Neural cell (in vitro differentiated cells): Measurements from ENCODE around the gene HDAC4. TPM values are rescaled to one million over a fixed set of nuclear protein-coding genes. Genes with fewer than 3 reads are reported as not detected.

Experiments used
- H2AFZ ChIP-seq: fragments of 200-600, 300-800 bp; sonication (generic), shearing (Covaris generic); 2 replicates; pipeline ENCODE4 v1.6.0; 2014; ENCODE audit warnings: low read depth, mild to moderate bottlenecking, antibody characterized with exemption, low read length, moderate library complexity
- H3F3A ChIP-seq: fragments of 200-600 bp; shearing (Covaris generic); 2 replicates; pipeline ENCODE4 v1.6.1; 2016; ENCODE audit warnings: mild to moderate bottlenecking, moderate library complexity, mixed read lengths, antibody characterized with exemption, low read length; ENCODE audit not compliant: insufficient read depth, poor library complexity, severe bottlenecking
- H3K27ac ChIP-seq: fragments of 200-600, 300-800 bp; sonication (generic), shearing (Covaris generic); 2 replicates; pipeline ENCODE4 v1.5.1; 2014; ENCODE audit warnings: mild to moderate bottlenecking, low read length, moderate library complexity
- H3K27me3 ChIP-seq: fragments of 300-800, 200-600 bp; sonication (generic), shearing (Covaris generic); 2 replicates; pipeline ENCODE4 v1.6.0; 2014; ENCODE audit warnings: mild to moderate bottlenecking, low read depth, low read length, moderate library complexity; ENCODE audit not compliant: insufficient read depth
- H3K36me3 ChIP-seq: fragments of 300-800, 200-600 bp; sonication (generic), shearing (Covaris generic); 2 replicates; pipeline ENCODE4 v1.5.1; 2014; ENCODE audit warnings: mild to moderate bottlenecking, antibody characterized with exemption, low read length, moderate library complexity; ENCODE audit not compliant: insufficient read depth
- H3K4me2 ChIP-seq: fragments of 300-800, 200-600 bp; sonication (generic), shearing (Covaris generic); 2 replicates; pipeline ENCODE4 v1.6.0; 2014; ENCODE audit warnings: mild to moderate bottlenecking, low read length
- H3K4me3 ChIP-seq: fragments of 300-800, 200-600 bp; sonication (generic), shearing (Covaris generic); 2 replicates; pipeline ENCODE4 v1.5.1; 2014; ENCODE audit warnings: mild to moderate bottlenecking, low read length, moderate library complexity
- H3K79me2 ChIP-seq: fragments of 200-600 bp; shearing (Covaris generic); replicated peaks from 2 replicates; pipeline ENCODE4 v1.6.0; 2014; ENCODE audit warnings: mild to moderate bottlenecking, low read length, moderate library complexity; ENCODE audit not compliant: insufficient read depth
- H3K9ac ChIP-seq: fragments of 300-800, 200-600 bp; sonication (generic), shearing (Covaris generic); 2 replicates; pipeline ENCODE4 v1.6.1; 2016; ENCODE audit warnings: mild to moderate bottlenecking, low read length, mixed read lengths
- H3K9me2 ChIP-seq: fragments of 200-600 bp; shearing (Covaris generic); 2 replicates; pipeline ENCODE4 v1.6.1; 2016; ENCODE audit warnings: mild to moderate bottlenecking, low read length, mixed read lengths; ENCODE audit not compliant: insufficient read depth
- H3K9me3 ChIP-seq: fragments of 200-600, 300-800 bp; sonication (generic), shearing (Covaris generic); 2 replicates; pipeline ENCODE4 v1.6.1; 2016; ENCODE audit warnings: mild to moderate bottlenecking, mixed run types, low read length, moderate library complexity, mixed read lengths
- H4K20me1 ChIP-seq: fragments of 200-600 bp; shearing (Covaris generic); 2 replicates; pipeline ENCODE4 v1.6.1; 2016; ENCODE audit warnings: mild to moderate bottlenecking, mixed run types; ENCODE audit not compliant: insufficient read depth
- EP300 ChIP-seq: fragments of 450-650 bp; conservative IDR thresholded peaks from 2 replicates; pipeline ENCODE4 v1.6.1; 2014; ENCODE audit warnings: antibody characterized with exemption, mild to moderate bottlenecking, moderate library complexity; ENCODE audit not compliant: poor library complexity, severe bottlenecking
- EZH2 ChIP-seq: fragments of 200-600, 300-800 bp; shearing (Covaris generic), sonication (generic); IDR thresholded peaks from 2 replicates; pipeline ENCODE4 v1.6.1; 2014; ENCODE audit warnings: antibody characterized with exemption, low read length, borderline replicate concordance, mild to moderate bottlenecking; ENCODE audit not compliant: insufficient read depth, poor library complexity, severe bottlenecking
- MXI1 ChIP-seq: fragments of 450-650 bp; conservative IDR thresholded peaks from 2 replicates; pipeline ENCODE4 v1.6.1; 2014; ENCODE audit warnings: antibody characterized with exemption, mild to moderate bottlenecking; ENCODE audit not compliant: poor library complexity, severe bottlenecking
- POLR2AphosphoS5 ChIP-seq: IDR thresholded peaks from 2 replicates; pipeline ENCODE4 v1.6.1; 2012
- RAD21 ChIP-seq: fragments of 450-650 bp; conservative IDR thresholded peaks from 2 replicates; pipeline ENCODE4 v1.6.1; 2014; ENCODE audit warnings: antibody characterized with exemption, mild to moderate bottlenecking, moderate library complexity
- SMC3 ChIP-seq: fragments of 450-650 bp; conservative IDR thresholded peaks from 2 replicates; pipeline ENCODE4 v1.6.1; 2014; ENCODE audit warnings: antibody characterized with exemption, mild to moderate bottlenecking, moderate library complexity; ENCODE audit not compliant: poor library complexity
- TAF1 ChIP-seq: IDR thresholded peaks from 2 replicates; pipeline ENCODE4 v1.6.1; 2012; ENCODE audit warnings: low read depth
- polyA plus RNA-seq: library from polyadenylated mRNA; depleted of rRNA; stranded (reverse); fragments of >200 nt; gene quantifications from 2 replicates; pipeline ENCODE4 v1.2.3, GENCODE V29; 2014
- TF ChIP-seq, protein P1 (sequence below): fragments of 450-650 bp; IDR thresholded peaks from 2 replicates; pipeline ENCODE4 v1.5.1; 2014; ENCODE audit warnings: antibody characterized with exemption, mild to moderate bottlenecking, moderate library complexity; ENCODE audit not compliant: poor library complexity, severe bottlenecking
- TF ChIP-seq, protein P2 (sequence below): IDR thresholded peaks from 2 replicates; pipeline ENCODE4 v1.6.1; 2012; ENCODE audit warnings: borderline replicate concordance

HDAC4 gene
- polyA plus RNA-seq, 1 donor from 2014 or later, result 3.4 TPM

DNA sequence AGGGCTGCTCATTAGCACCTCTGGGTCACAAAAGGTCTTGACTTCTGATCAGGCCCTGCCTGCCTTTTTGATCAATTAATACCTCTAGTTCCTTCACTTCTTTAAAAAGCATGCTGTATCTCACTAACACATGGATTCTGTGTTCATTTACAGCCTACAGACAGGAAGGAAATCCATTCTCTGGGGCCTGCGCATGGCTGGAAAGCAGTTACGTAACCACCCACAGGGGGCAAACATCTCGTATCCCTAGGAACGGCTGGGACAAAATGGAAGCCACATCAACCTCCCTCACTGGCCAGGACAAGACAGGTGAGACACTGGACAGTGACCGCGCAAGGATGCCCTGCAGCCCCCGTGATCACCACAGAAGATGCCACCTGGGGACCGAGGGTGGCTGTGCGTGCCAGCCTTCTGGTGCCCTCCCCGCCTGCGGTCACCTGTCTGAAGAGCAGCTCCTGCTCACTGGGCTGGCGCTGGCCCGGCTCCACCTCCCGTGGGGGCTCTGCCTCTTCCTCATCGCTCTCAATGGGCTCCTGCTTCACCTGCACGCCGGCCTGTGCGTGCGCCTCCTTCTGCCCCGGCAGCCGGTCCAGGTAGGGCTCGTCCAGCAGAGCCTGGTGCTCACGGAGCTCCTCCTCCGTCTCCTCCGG, 286.1 kb downstream of the HDAC4 start:
- Histone ChIP-seq H3K27ac (no peak overlapping the region), H3K4me3 (no peak overlapping the region), H3K36me3 (no peaks in the 10 kb centered on the region), H3K9ac (no peak overlapping the region), H3K9me2 (no peaks in the 10 kb centered on the region), H3K79me2 (no peaks in the 10 kb centered on the region), H3K4me2 (no peak overlapping the region), H3F3A (no peaks in the 10 kb centered on the region), H2AFZ (no peak overlapping the region), H3K9me3 (no peaks in the 10 kb centered on the region), H3K27me3 (no peaks in the 10 kb centered on the region), H4K20me1 (no peaks in the 10 kb centered on the region)
- TF ChIP-seq EZH2 (no peak), MXI1 (no peak), RAD21 (no peak), SMC3 (no peak), POLR2AphosphoS5 (no peak), TAF1 (no peak), EP300 (no peak)
- TF ChIP-seq, protein P1, sequence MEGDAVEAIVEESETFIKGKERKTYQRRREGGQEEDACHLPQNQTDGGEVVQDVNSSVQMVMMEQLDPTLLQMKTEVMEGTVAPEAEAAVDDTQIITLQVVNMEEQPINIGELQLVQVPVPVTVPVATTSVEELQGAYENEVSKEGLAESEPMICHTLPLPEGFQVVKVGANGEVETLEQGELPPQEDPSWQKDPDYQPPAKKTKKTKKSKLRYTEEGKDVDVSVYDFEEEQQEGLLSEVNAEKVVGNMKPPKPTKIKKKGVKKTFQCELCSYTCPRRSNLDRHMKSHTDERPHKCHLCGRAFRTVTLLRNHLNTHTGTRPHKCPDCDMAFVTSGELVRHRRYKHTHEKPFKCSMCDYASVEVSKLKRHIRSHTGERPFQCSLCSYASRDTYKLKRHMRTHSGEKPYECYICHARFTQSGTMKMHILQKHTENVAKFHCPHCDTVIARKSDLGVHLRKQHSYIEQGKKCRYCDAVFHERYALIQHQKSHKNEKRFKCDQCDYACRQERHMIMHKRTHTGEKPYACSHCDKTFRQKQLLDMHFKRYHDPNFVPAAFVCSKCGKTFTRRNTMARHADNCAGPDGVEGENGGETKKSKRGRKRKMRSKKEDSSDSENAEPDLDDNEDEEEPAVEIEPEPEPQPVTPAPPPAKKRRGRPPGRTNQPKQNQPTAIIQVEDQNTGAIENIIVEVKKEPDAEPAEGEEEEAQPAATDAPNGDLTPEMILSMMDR, result no peak
- TF ChIP-seq, protein P2, sequence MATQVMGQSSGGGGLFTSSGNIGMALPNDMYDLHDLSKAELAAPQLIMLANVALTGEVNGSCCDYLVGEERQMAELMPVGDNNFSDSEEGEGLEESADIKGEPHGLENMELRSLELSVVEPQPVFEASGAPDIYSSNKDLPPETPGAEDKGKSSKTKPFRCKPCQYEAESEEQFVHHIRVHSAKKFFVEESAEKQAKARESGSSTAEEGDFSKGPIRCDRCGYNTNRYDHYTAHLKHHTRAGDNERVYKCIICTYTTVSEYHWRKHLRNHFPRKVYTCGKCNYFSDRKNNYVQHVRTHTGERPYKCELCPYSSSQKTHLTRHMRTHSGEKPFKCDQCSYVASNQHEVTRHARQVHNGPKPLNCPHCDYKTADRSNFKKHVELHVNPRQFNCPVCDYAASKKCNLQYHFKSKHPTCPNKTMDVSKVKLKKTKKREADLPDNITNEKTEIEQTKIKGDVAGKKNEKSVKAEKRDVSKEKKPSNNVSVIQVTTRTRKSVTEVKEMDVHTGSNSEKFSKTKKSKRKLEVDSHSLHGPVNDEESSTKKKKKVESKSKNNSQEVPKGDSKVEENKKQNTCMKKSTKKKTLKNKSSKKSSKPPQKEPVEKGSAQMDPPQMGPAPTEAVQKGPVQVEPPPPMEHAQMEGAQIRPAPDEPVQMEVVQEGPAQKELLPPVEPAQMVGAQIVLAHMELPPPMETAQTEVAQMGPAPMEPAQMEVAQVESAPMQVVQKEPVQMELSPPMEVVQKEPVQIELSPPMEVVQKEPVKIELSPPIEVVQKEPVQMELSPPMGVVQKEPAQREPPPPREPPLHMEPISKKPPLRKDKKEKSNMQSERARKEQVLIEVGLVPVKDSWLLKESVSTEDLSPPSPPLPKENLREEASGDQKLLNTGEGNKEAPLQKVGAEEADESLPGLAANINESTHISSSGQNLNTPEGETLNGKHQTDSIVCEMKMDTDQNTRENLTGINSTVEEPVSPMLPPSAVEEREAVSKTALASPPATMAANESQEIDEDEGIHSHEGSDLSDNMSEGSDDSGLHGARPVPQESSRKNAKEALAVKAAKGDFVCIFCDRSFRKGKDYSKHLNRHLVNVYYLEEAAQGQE, result no peak

DNA sequence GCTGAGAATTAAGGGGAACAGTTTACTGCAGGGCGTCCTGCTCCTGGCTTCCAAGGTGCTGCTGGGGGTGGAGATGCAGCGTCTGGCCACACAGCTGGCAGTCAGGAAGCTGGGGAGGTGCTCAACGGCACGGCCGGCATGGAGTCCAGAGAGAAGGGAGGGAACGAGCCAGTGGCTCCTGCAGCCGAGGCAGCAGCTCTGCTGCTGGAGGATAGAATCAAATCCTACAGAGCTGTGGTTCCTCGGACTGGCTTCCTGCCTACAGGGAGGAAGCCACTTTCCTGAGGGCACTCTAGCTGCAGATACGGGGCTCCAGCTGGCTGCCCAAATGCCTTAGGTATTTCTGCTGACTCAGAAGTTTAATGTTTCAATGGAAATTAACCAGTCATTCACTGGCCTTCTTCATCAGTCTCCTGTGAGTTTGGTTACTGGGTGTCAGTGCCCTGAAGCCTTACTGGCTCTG, 286.7 kb downstream of the HDAC4 start:
- Histone ChIP-seq H3K4me3 (no peak overlapping the region), H3K4me2 (no peak overlapping the region), H3K9me3 (no peaks in the 10 kb centered on the region), H4K20me1 (no peaks in the 10 kb centered on the region), H3K79me2 (no peaks in the 10 kb centered on the region), H3K27ac (no peak overlapping the region), H3K9me2 (no peaks in the 10 kb centered on the region), H3K36me3 (no peaks in the 10 kb centered on the region), H3F3A (no peaks in the 10 kb centered on the region), H3K27me3 (no peaks in the 10 kb centered on the region), H2AFZ (no peak overlapping the region), H3K9ac (no peak overlapping the region)
- no peak for TF ChIP-seq MXI1
- TF ChIP-seq, protein P2, result no peak
- TF ChIP-seq EP300, result no peak
- TF ChIP-seq, protein P1, result no peak
- TF ChIP-seq EZH2, result no peak
- no peak for TF ChIP-seq POLR2AphosphoS5
- no peak for TF ChIP-seq SMC3
- TF ChIP-seq RAD21, result no peak
- TF ChIP-seq TAF1, result no peak
